ENCODE data around the gene PPP6R3. TPM values are rescaled to one million over a fixed set of nuclear protein-coding genes. Genes with fewer than 3 reads are reported as not detected.
"Not testable (repeated sequence)": the region's sequence is repeated elsewhere in the genome, so short reads cannot be mapped to it uniquely, and the experiment has no call there.

The PPP6R3 gene
- total RNA-seq, 1 experiment from 2014 or later: 171 TPM

DNA sequence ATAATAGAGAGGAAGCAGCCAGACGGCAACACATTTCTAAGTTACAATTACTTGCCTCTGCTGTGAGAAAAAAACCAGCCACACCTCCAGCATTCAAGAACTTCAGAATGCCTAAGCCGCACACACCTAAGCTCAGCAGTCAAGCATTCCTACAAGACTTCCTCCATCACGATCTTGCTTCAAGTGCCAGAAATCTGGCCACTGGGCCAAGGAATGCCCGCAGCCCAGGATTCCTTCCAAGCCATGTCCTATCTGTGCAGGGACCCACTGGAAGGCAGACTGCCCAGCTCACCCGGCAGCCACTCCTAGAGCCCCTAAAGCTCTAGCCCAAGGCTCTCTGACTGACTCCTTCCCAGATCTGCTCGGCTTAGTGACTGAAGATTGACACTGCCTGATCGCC, 165.7 kb downstream of the PPP6R3 start:
- H4K20me1 ChIP-seq (ENCODE audit: low read length); CTCF ChIA-PET; POLR2A ChIA-PET (ENCODE audit: unreplicated experiment); ATAC-seq; H3K27me3 ChIP-seq (ENCODE audit: low read length); H3K4me2 ChIP-seq (ENCODE audit: low read length); H3K36me3 ChIP-seq (ENCODE audit: low read depth, low read length); H3K9me3 ChIP-seq (ENCODE audit: low read length); intact Hi-C loops (cut with micrococcal nuclease); H3K79me2 ChIP-seq (ENCODE audit: low read length); H3K4me1 ChIP-seq (ENCODE audit: insufficient read depth, low read length); H3K4me3 ChIP-seq (ENCODE audit: low read length); H3K27ac ChIP-seq (ENCODE audit: low read length); H3K9ac ChIP-seq (ENCODE audit: low read length); H3F3A ChIP-seq (ENCODE audit: low read length, unreplicated experiment); BruUV-seq (replicated peaks); H2AFZ ChIP-seq (ENCODE audit: low read length); DNase-seq; H3K9me2 ChIP-seq (replicated peaks; ENCODE audit: low read length): not testable (repeated sequence)

DNA sequence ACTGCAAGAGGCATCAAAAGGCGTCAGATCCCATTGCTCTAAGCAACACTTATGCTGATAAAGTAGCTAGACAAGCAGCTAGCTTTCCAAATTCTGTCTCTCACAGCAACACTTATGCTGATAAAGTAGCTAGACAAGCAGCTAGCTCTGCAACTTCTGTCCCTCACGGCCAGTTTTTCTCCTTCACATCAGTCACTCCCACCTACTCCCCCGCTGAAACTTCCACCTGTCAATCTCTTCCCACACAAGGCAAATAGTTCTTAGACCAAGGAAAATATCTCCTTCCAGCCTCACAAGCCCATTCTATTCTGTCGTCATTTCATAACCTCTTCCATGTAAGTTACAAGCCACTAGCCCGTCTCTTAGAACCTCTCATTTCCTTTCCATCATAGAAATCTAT, 168.3 kb downstream of the PPP6R3 start:
- H3K79me2 ChIP-seq (ENCODE audit: low read length); H3K9ac ChIP-seq (ENCODE audit: low read length); intact Hi-C loops (cut with micrococcal nuclease); H3K4me1 ChIP-seq (ENCODE audit: insufficient read depth, low read length); H3K27me3 ChIP-seq (ENCODE audit: low read length); H3K36me3 ChIP-seq (ENCODE audit: low read depth, low read length); ATAC-seq; CTCF ChIA-PET; H3F3A ChIP-seq (ENCODE audit: low read length, unreplicated experiment); DNase-seq; H3K27ac ChIP-seq (ENCODE audit: low read length); BruUV-seq (replicated peaks); H2AFZ ChIP-seq (ENCODE audit: low read length); H3K4me3 ChIP-seq (ENCODE audit: low read length); H3K9me3 ChIP-seq (ENCODE audit: low read length); POLR2A ChIA-PET (ENCODE audit: unreplicated experiment); H3K4me2 ChIP-seq (ENCODE audit: low read length); H3K9me2 ChIP-seq (replicated peaks; ENCODE audit: low read length); H4K20me1 ChIP-seq (ENCODE audit: low read length): not testable (repeated sequence)

DNA sequence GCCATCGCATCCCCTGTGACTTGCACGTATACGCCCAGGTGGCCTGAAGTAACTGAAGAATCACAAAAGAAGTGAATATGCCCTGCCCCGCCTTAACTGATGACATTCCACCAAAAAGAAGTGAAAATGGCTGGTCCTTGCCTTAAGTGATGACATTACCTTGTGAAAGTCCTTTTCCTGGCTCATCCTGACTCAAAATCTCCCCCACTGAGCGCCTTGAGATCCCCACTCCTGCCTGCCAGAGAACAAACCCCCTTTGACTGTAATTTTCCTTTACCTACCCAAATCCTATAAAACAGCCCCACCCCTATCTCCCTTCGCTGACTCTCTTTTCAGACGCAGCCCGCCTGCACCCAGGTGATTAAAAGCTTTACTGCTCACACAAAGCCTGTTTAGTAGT, 171.8 kb downstream of the PPP6R3 start:
- not testable (repeated sequence) for H3K36me3 ChIP-seq (ENCODE audit: low read depth, low read length); H3K4me3 ChIP-seq (ENCODE audit: low read length)

DNA sequence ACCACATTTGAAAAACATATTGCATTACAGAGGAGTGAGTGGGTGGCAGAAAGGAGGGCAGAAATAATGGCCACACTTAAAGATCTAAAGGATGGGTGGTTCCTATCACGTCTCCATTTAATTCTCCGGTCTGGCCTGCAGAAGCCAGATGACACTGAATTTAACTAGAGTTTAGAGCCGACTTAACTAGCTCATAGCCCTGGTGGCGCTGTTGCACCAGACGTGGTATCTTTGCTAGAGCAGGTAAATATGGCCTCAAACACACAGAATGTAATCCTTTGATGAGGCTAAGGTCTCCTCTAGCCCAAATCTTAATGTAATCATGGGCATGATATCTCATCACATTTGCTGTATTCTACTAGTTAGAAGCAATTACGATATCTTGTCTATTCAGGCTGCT, 172.2 kb downstream of the PPP6R3 start:
- no peaks in the 10 kb centered on the region for H3K36me3 ChIP-seq (ENCODE audit: low read depth, low read length)
- no peak overlapping the region for H3K9ac ChIP-seq (ENCODE audit: low read length)
- no peak overlapping the region for H3K4me3 ChIP-seq (ENCODE audit: low read length)
- POLR2A ChIA-PET (ENCODE audit: unreplicated experiment): no interaction called here
- no peaks in the 10 kb centered on the region for H3K4me1 ChIP-seq (ENCODE audit: insufficient read depth, low read length)
- CTCF ChIA-PET: interaction anchor here (0.6 to 1.0 kb wide), 7 partner anchors 10 to 318 kb away, joined by 3 to 7 read pairs (median 4); no protein-coding TSS in a partner anchor
- H2AFZ ChIP-seq (ENCODE audit: low read length): no peak overlapping the region
- no peaks in the 10 kb centered on the region for H3K9me2 ChIP-seq (replicated peaks; ENCODE audit: low read length)
- no peaks in the 10 kb centered on the region for H3K79me2 ChIP-seq (ENCODE audit: low read length)
- DNase-seq: peak; percentile 88
- H3K27ac ChIP-seq (ENCODE audit: low read length): no peak overlapping the region
- peak; percentile 97 for ATAC-seq
- no peaks in the 10 kb centered on the region for H4K20me1 ChIP-seq (ENCODE audit: low read length)
- H3K9me3 ChIP-seq (ENCODE audit: low read length): no peaks in the 10 kb centered on the region
- no peaks in the 10 kb centered on the region for H3F3A ChIP-seq (ENCODE audit: low read length, unreplicated experiment)
- intact Hi-C loops (cut with micrococcal nuclease): loop anchor here (5.0 to 10.0 kb wide), 4 partner anchors 114 to 452 kb away; partner anchors contain the start of gene CPT1A
- H3K27me3 ChIP-seq (ENCODE audit: low read length): peaks cover 14% of the 10 kb centered on the region
- no TSS peak for BruUV-seq (replicated peaks)
- H3K4me2 ChIP-seq (ENCODE audit: low read length): no peak overlapping the region
- TF ChIP-seq, protein P1, sequence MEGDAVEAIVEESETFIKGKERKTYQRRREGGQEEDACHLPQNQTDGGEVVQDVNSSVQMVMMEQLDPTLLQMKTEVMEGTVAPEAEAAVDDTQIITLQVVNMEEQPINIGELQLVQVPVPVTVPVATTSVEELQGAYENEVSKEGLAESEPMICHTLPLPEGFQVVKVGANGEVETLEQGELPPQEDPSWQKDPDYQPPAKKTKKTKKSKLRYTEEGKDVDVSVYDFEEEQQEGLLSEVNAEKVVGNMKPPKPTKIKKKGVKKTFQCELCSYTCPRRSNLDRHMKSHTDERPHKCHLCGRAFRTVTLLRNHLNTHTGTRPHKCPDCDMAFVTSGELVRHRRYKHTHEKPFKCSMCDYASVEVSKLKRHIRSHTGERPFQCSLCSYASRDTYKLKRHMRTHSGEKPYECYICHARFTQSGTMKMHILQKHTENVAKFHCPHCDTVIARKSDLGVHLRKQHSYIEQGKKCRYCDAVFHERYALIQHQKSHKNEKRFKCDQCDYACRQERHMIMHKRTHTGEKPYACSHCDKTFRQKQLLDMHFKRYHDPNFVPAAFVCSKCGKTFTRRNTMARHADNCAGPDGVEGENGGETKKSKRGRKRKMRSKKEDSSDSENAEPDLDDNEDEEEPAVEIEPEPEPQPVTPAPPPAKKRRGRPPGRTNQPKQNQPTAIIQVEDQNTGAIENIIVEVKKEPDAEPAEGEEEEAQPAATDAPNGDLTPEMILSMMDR (conservative IDR thresholded peaks at IDR 0.05; ENCODE audit: low read depth, low read length): peak; percentile 97
- TF ChIP-seq EZH2phosphoT487 (IDR thresholded peaks at IDR 0.05; ENCODE audit: borderline replicate concordance, low read length): no peak
- no peak for TF ChIP-seq EZH2 (IDR thresholded peaks at IDR 0.05; ENCODE audit: low read length, unreplicated experiment)

More for the DNA sequence above, 171.8 kb downstream of the PPP6R3 start:
- H3K9me3 ChIP-seq (ENCODE audit: low read length); H2AFZ ChIP-seq (ENCODE audit: low read length); H3K79me2 ChIP-seq (ENCODE audit: low read length); H3K9me2 ChIP-seq (replicated peaks; ENCODE audit: low read length); DNase-seq; H3K4me2 ChIP-seq (ENCODE audit: low read length); H3K9ac ChIP-seq (ENCODE audit: low read length); H3K27ac ChIP-seq (ENCODE audit: low read length); POLR2A ChIA-PET (ENCODE audit: unreplicated experiment); H3F3A ChIP-seq (ENCODE audit: low read length, unreplicated experiment); H4K20me1 ChIP-seq (ENCODE audit: low read length); BruUV-seq (replicated peaks); H3K4me1 ChIP-seq (ENCODE audit: insufficient read depth, low read length); ATAC-seq: not testable (repeated sequence)
- CTCF ChIA-PET: interaction anchor here (0.6 to 1.0 kb wide), 7 partner anchors 11 to 319 kb away, joined by 3 to 7 read pairs (median 4); no protein-coding TSS in a partner anchor
- intact Hi-C loops (cut with micrococcal nuclease): loop anchor here (5.0 to 10.0 kb wide), 4 partner anchors 115 to 452 kb away; partner anchors contain the start of gene CPT1A
- peaks cover 16% of the 10 kb centered on the region for H3K27me3 ChIP-seq (ENCODE audit: low read length)

DNA sequence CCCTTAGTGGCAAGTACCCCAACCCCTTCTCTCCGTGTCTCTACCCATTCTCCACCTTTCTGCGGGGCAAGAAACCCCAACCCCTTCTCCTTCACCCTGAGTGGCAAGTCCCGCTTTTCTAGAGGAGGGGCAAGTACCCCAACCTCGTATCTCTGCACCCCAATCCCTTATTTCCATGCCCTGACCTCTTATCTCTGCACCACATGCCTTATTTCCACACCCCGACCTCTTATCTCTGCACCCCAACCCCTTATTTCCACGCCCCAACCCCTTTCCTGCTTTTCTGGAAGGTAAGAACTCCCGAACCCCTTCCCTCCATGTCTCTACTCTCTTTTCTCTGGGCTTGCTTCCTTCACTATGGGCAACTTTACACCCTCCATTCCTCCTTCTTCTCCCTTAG, 174.1 kb downstream of the PPP6R3 start:
- H3K9me3 ChIP-seq (ENCODE audit: low read length); H4K20me1 ChIP-seq (ENCODE audit: low read length); ATAC-seq; H3K4me1 ChIP-seq (ENCODE audit: insufficient read depth, low read length); POLR2A ChIA-PET (ENCODE audit: unreplicated experiment); H3K4me2 ChIP-seq (ENCODE audit: low read length); H3K36me3 ChIP-seq (ENCODE audit: low read depth, low read length); DNase-seq; H3K79me2 ChIP-seq (ENCODE audit: low read length); H3K9me2 ChIP-seq (replicated peaks; ENCODE audit: low read length); BruUV-seq (replicated peaks); CTCF ChIA-PET; H3K9ac ChIP-seq (ENCODE audit: low read length); H3F3A ChIP-seq (ENCODE audit: low read length, unreplicated experiment); H3K4me3 ChIP-seq (ENCODE audit: low read length); H2AFZ ChIP-seq (ENCODE audit: low read length); H3K27ac ChIP-seq (ENCODE audit: low read length): not testable (repeated sequence)
- intact Hi-C loops (cut with micrococcal nuclease): loop anchor here (5.0 to 10.0 kb wide), 4 partner anchors 113 to 450 kb away; partner anchors contain the start of gene CPT1A
- peaks cover 12% of the 10 kb centered on the region for H3K27me3 ChIP-seq (ENCODE audit: low read length)

DNA sequence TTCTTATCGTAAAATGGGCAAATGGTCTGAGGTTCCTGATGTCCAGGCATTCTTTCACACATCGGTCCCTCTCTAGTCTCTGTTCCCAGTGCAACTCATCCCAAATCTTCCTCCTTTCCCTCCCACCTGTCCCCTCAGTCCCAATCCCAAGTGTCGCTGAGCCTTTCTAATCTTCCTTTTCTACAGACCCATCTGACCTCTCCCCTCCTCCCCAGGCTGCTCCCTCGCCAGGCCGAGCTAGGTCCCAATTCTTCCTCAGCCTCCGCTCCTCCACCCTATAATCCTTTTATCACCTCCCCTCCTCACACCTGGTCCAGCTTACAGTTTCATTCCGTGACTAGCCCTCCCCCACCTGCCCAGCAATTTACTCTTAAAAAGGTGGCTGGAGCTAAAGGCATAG, 174.6 kb downstream of the PPP6R3 start:
- H3K9me3 ChIP-seq (ENCODE audit: low read length); H2AFZ ChIP-seq (ENCODE audit: low read length); H3K9me2 ChIP-seq (replicated peaks; ENCODE audit: low read length); BruUV-seq (replicated peaks); H3K4me3 ChIP-seq (ENCODE audit: low read length); POLR2A ChIA-PET (ENCODE audit: unreplicated experiment); H3K36me3 ChIP-seq (ENCODE audit: low read depth, low read length); H4K20me1 ChIP-seq (ENCODE audit: low read length); H3K9ac ChIP-seq (ENCODE audit: low read length); DNase-seq; H3K79me2 ChIP-seq (ENCODE audit: low read length); H3K4me2 ChIP-seq (ENCODE audit: low read length); H3F3A ChIP-seq (ENCODE audit: low read length, unreplicated experiment); CTCF ChIA-PET; H3K27ac ChIP-seq (ENCODE audit: low read length); ATAC-seq; H3K4me1 ChIP-seq (ENCODE audit: insufficient read depth, low read length): not testable (repeated sequence)
- peaks cover 12% of the 10 kb centered on the region for H3K27me3 ChIP-seq (ENCODE audit: low read length)
- intact Hi-C loops (cut with micrococcal nuclease): loop anchor here (10.0 kb wide), 2 partner anchors 210 to 450 kb away; partner anchors contain the start of gene CPT1A

Measured in PC-3 (cell line).